T-helper 1 cell treated with Interleukin-12 subunit alpha and Interleukin-12 subunit beta and Interleukin-4 antibody, amounts not matched to agents 30 μg/mL and 1 μg/mL, for 36 hours (primary cell): ENCODE data around the gene AIPL1.

ENCODE experiments used
- H3K27ac Mint-ChIP-seq: one replicate; pipeline ENCODE4 v1.8.0; 2021; ENCODE audit warnings: mild to moderate bottlenecking, mixed read lengths
- H3K27me3 Mint-ChIP-seq: one replicate; pipeline ENCODE4 v1.8.0; 2021; ENCODE audit warnings: low read depth, mixed read lengths
- H3K36me3 Mint-ChIP-seq: one replicate; pipeline ENCODE4 v1.8.0; 2021; ENCODE audit warnings: low read depth, mixed read lengths
- H3K4me1 Mint-ChIP-seq: one replicate; pipeline ENCODE4 v1.8.0; 2021; ENCODE audit warnings: low read depth, mixed read lengths
- H3K4me3 Mint-ChIP-seq: one replicate; pipeline ENCODE4 v1.8.0; 2021; ENCODE audit warnings: mild to moderate bottlenecking, moderate library complexity, mixed read lengths
- H3K9me3 Mint-ChIP-seq: one replicate; pipeline ENCODE4 v1.8.0; 2021; ENCODE audit warnings: mixed read lengths

AIPL1 gene

GRCh38 chr17:6425407-6425806 is 9.5 kb downstream of the AIPL1 start:
- no peak overlapping the region for H3K27ac Mint-ChIP-seq
- H3K9me3 Mint-ChIP-seq = peaks cover 4% of the 10 kb centered on the region
- H3K4me1 Mint-ChIP-seq = peaks cover 19% of the 10 kb centered on the region
- peaks cover 2% of the 10 kb centered on the region for H3K36me3 Mint-ChIP-seq
- H3K27me3 Mint-ChIP-seq = peaks cover 65% of the 10 kb centered on the region
- no peak overlapping the region for H3K4me3 Mint-ChIP-seq

GRCh38 chr17:6423931-6424330 is 11.0 kb downstream of the AIPL1 start:
- H3K36me3 Mint-ChIP-seq = peaks cover 2% of the 10 kb centered on the region
- H3K9me3 Mint-ChIP-seq = no peaks in the 10 kb centered on the region
- H3K27ac Mint-ChIP-seq = no peak overlapping the region
- no peak overlapping the region for H3K4me3 Mint-ChIP-seq
- peaks cover 67% of the 10 kb centered on the region for H3K27me3 Mint-ChIP-seq
- H3K4me1 Mint-ChIP-seq = peaks cover 19% of the 10 kb centered on the region

- H3K27me3 Mint-ChIP-seq = peaks cover 72% of the 10 kb centered on the region
- peaks cover 2% of the 10 kb centered on the region for H3K36me3 Mint-ChIP-seq
- no peak overlapping the region for H3K4me3 Mint-ChIP-seq
- peaks cover 11% of the 10 kb centered on the region for H3K4me1 Mint-ChIP-seq
- H3K27ac Mint-ChIP-seq = no peak overlapping the region
- H3K9me3 Mint-ChIP-seq = no peaks in the 10 kb centered on the region
Measured at GRCh38 chr17:6422654-6423241, 12.2 kb downstream of the AIPL1 start.

- Mint-ChIP-seq H3K36me3 (no peaks in the 10 kb centered on the region), H3K27ac (no peak overlapping the region), H3K27me3 (peaks cover 67% of the 10 kb centered on the region), H3K4me1 (peaks cover 3% of the 10 kb centered on the region), H3K9me3 (no peaks in the 10 kb centered on the region), H3K4me3 (no peak overlapping the region)
Measured at GRCh38 chr17:6421700-6422604, 13.0 kb downstream of the AIPL1 start.

- H3K36me3 Mint-ChIP-seq = no peaks in the 10 kb centered on the region
- H3K27me3 Mint-ChIP-seq = peaks cover 52% of the 10 kb centered on the region
- H3K4me1 Mint-ChIP-seq = peaks cover 2% of the 10 kb centered on the region
- no peak overlapping the region for H3K27ac Mint-ChIP-seq
- H3K4me3 Mint-ChIP-seq = no peak overlapping the region
- H3K9me3 Mint-ChIP-seq = no peaks in the 10 kb centered on the region
Measured at GRCh38 chr17:6420173-6420641, 14.7 kb downstream of the AIPL1 start.

- H3K27me3 Mint-ChIP-seq = peaks cover 22% of the 10 kb centered on the region
- H3K4me1 Mint-ChIP-seq = no peaks in the 10 kb centered on the region
- no peak overlapping the region for H3K27ac Mint-ChIP-seq
- no peaks in the 10 kb centered on the region for H3K9me3 Mint-ChIP-seq
- no peak overlapping the region for H3K4me3 Mint-ChIP-seq
- H3K36me3 Mint-ChIP-seq = no peaks in the 10 kb centered on the region
Measured at GRCh38 chr17:6415616-6416015, 19.3 kb downstream of the AIPL1 start.

- Mint-ChIP-seq H3K4me3 (no peak overlapping the region), H3K4me1 (no peaks in the 10 kb centered on the region), H3K27me3 (peaks cover 9% of the 10 kb centered on the region), H3K36me3 (no peaks in the 10 kb centered on the region), H3K27ac (no peak overlapping the region), H3K9me3 (no peaks in the 10 kb centered on the region)
Measured at GRCh38 chr17:6413065-6413464, 21.9 kb downstream of the AIPL1 start.

GRCh38 chr17:6408735-6409134 is 26.2 kb downstream of the AIPL1 start:
- Mint-ChIP-seq H3K27me3 (peaks cover 15% of the 10 kb centered on the region), H3K4me3 (no peak overlapping the region), H3K4me1 (no peaks in the 10 kb centered on the region), H3K27ac (no peak overlapping the region), H3K9me3 (no peaks in the 10 kb centered on the region), H3K36me3 (no peaks in the 10 kb centered on the region)

- Mint-ChIP-seq H3K36me3 (no peaks in the 10 kb centered on the region), H3K27me3 (peaks cover 18% of the 10 kb centered on the region), H3K4me3 (no peak overlapping the region), H3K9me3 (no peaks in the 10 kb centered on the region), H3K4me1 (no peaks in the 10 kb centered on the region), H3K27ac (no peak overlapping the region)
Measured at GRCh38 chr17:6408276-6408675, 26.6 kb downstream of the AIPL1 start.

GRCh38 chr17:6402258-6402657 is 32.7 kb downstream of the AIPL1 start:
- Mint-ChIP-seq H3K27ac (no peak overlapping the region), H3K9me3 (no peaks in the 10 kb centered on the region), H3K36me3 (no peaks in the 10 kb centered on the region), H3K27me3 (peaks cover 17% of the 10 kb centered on the region), H3K4me3 (no peak overlapping the region), H3K4me1 (no peaks in the 10 kb centered on the region)

- Mint-ChIP-seq H3K36me3 (no peaks in the 10 kb centered on the region), H3K4me3 (no peak overlapping the region), H3K4me1 (no peaks in the 10 kb centered on the region), H3K27ac (no peak overlapping the region), H3K27me3 (peaks cover 8% of the 10 kb centered on the region), H3K9me3 (no peaks in the 10 kb centered on the region)
Measured at GRCh38 chr17:6398955-6399354, 36.0 kb downstream of the AIPL1 start.

GRCh38 chr17:6394055-6394606 is 40.8 kb downstream of the AIPL1 start:
- Mint-ChIP-seq H3K4me3 (no peak overlapping the region), H3K36me3 (no peaks in the 10 kb centered on the region), H3K4me1 (no peaks in the 10 kb centered on the region), H3K9me3 (no peaks in the 10 kb centered on the region), H3K27me3 (no peaks in the 10 kb centered on the region), H3K27ac (no peak overlapping the region)

GRCh38 chr17:6393351-6393952 is 41.5 kb downstream of the AIPL1 start:
- Mint-ChIP-seq H3K9me3 (no peaks in the 10 kb centered on the region), H3K27ac (no peak overlapping the region), H3K4me1 (no peaks in the 10 kb centered on the region), H3K4me3 (no peak overlapping the region), H3K36me3 (no peaks in the 10 kb centered on the region), H3K27me3 (no peaks in the 10 kb centered on the region)

GRCh38 chr17:6392609-6393350 is 42.1 kb downstream of the AIPL1 start:
- Mint-ChIP-seq H3K27ac (no peak overlapping the region), H3K36me3 (no peaks in the 10 kb centered on the region), H3K27me3 (no peaks in the 10 kb centered on the region), H3K4me3 (no peak overlapping the region), H3K4me1 (no peaks in the 10 kb centered on the region), H3K9me3 (no peaks in the 10 kb centered on the region)
